Subcutaneous abdominal adipose tissue (tissue), 5 donors: ENCODE data around the gene C2orf80.
"Not testable (repeated sequence)": the region's sequence is repeated elsewhere in the genome, so short reads cannot be mapped to it uniquely, and the experiment has no call there.

Source experiments
- H3K27ac ChIP-seq: one replicate; pipeline ENCODE4 v1.7.0; 2013; ENCODE audit warnings: low read depth, mild to moderate bottlenecking, inconsistent platforms, low read length, moderate library complexity
- H3K27me3 ChIP-seq, 5 donors: one replicate each; pipeline ENCODE4 v1.7.0; 2013; ENCODE audit warnings: low read length in 5 of 5, inconsistent platforms in 1 of 5; ENCODE audit not compliant: control insufficient read depth in 5 of 5, insufficient read depth in 4 of 5
- H3K36me3 ChIP-seq, 5 donors: one replicate each; pipeline ENCODE4 v1.7.0; 2013; ENCODE audit warnings: low read length in 5 of 5; ENCODE audit not compliant: control insufficient read depth in 5 of 5, insufficient read depth in 5 of 5
- H3K4me1 ChIP-seq, 5 donors: one replicate each; pipeline ENCODE4 v1.7.0; 2013; ENCODE audit warnings: low read length in 5 of 5, mild to moderate bottlenecking in 3 of 5, moderate library complexity in 1 of 5; ENCODE audit not compliant: control insufficient read depth in 5 of 5, insufficient read depth in 5 of 5
- H3K4me3 ChIP-seq, 5 donors: one replicate each; pipeline ENCODE4 v1.7.0; 2013; ENCODE audit warnings: low read length in 5 of 5, low read depth in 1 of 5
- H3K9ac ChIP-seq, 5 donors: one replicate each; pipeline ENCODE4 v1.7.0; 2013; ENCODE audit warnings: low read length in 5 of 5, mild to moderate bottlenecking in 4 of 5, moderate library complexity in 3 of 5
- H3K9me3 ChIP-seq, 5 donors: one replicate each; pipeline ENCODE4 v1.7.0; 2013; ENCODE audit warnings: low read length in 5 of 5; ENCODE audit not compliant: control insufficient read depth in 5 of 5
- donor health status: healthy.
- donor health status: healthy.
- donor health status: healthy.
- donor health status: healthy.
- donor health status: healthy.

C2orf80 gene

GRCh38 chr2:208138334-208138733, 51.5 kb downstream of the C2orf80 start:
- H3K27me3 ChIP-seq, H3K36me3 ChIP-seq, H3K9ac ChIP-seq, H3K27ac ChIP-seq, H3K4me3 ChIP-seq, H3K9me3 ChIP-seq, H3K4me1 ChIP-seq: not testable (repeated sequence)

GRCh38 chr2:208136716-208137094, 53.1 kb downstream of the C2orf80 start:
- no peak overlapping the region for H3K4me3 ChIP-seq
- H3K27me3 ChIP-seq = no peaks in the 10 kb centered on the region
- H3K27ac ChIP-seq = no peak overlapping the region
- peaks cover 0 to 3% (median 0%) of the 10 kb centered on the region in 5 donors for H3K9me3 ChIP-seq
- H3K4me1 ChIP-seq = no peaks in the 10 kb centered on the region
- no peak overlapping the region for H3K9ac ChIP-seq
- H3K36me3 ChIP-seq = no peaks in the 10 kb centered on the region

GRCh38 chr2:208135794-208136715, 53.8 kb downstream of the C2orf80 start:
- Histone ChIP-seq H3K4me1 (no peaks in the 10 kb centered on the region), H3K4me3 (no peak overlapping the region), H3K9ac (no peak overlapping the region), H3K36me3 (no peaks in the 10 kb centered on the region), H3K27me3 (no peaks in the 10 kb centered on the region), H3K9me3 (peaks cover 0 to 3% (median 0%) of the 10 kb centered on the region in 5 donors), H3K27ac (no peak overlapping the region)

- H3K4me1 ChIP-seq = no peaks in the 10 kb centered on the region
Observed at GRCh38 chr2:208134928-208135586, 54.8 kb downstream of the C2orf80 start.

GRCh38 chr2:208130712-208131110, 59.1 kb downstream of the C2orf80 start:
- Histone ChIP-seq H3K27me3 (peaks cover 0 to 3% (median 0%) of the 10 kb centered on the region in 5 donors), H3K9ac (no peak overlapping the region), H3K4me1 (no peaks in the 10 kb centered on the region), H3K9me3 (peaks cover 0 to 7% (median 0%) of the 10 kb centered on the region in 5 donors), H3K27ac (no peak overlapping the region), H3K36me3 (no peaks in the 10 kb centered on the region), H3K4me3 (no peak overlapping the region)

More at GRCh38 chr2:208134928-208135586, 54.8 kb downstream of the C2orf80 start:
- Histone ChIP-seq H3K27ac (no peak overlapping the region), H3K9me3 (peaks cover 0 to 3% (median 0%) of the 10 kb centered on the region in 5 donors), H3K4me3 (no peak overlapping the region), H3K9ac (no peak overlapping the region), H3K27me3 (no peaks in the 10 kb centered on the region), H3K36me3 (no peaks in the 10 kb centered on the region)

- H3K27me3 ChIP-seq = peaks cover 0 to 6% (median 0%) of the 10 kb centered on the region in 5 donors
- H3K4me1 ChIP-seq = no peaks in the 10 kb centered on the region
- H3K4me3 ChIP-seq = no peak within 1 kb of the TSS
- no peak within 1 kb of the TSS for H3K9ac ChIP-seq
- peaks cover 0 to 7% (median 0%) of the 10 kb centered on the region in 5 donors for H3K9me3 ChIP-seq
- H3K36me3 ChIP-seq = no peaks in the 10 kb centered on the region
- H3K27ac ChIP-seq = no peak within 1 kb of the TSS
Observed at GRCh38 chr2:208129744-208130711, 59.8 kb downstream of the C2orf80 start, which contains the start of gene CRYGC. Gene CRYGC, minus strand, starts transcription at chr2:208129828. Its CDS starts 36 bp downstream, at chr2:208129792.

GRCh38 chr2:208128136-208128535, 61.7 kb downstream of the C2orf80 start:
- peaks cover 0 to 8% (median 5%) of the 10 kb centered on the region in 5 donors for H3K4me1 ChIP-seq
- H3K9me3 ChIP-seq = peaks cover 0 to 7% (median 0%) of the 10 kb centered on the region in 5 donors
- no peak overlapping the region for H3K9ac ChIP-seq
- H3K27ac ChIP-seq = no peak overlapping the region
- no peaks in the 10 kb centered on the region for H3K36me3 ChIP-seq
- peaks cover 0 to 13% (median 8%) of the 10 kb centered on the region in 5 donors for H3K27me3 ChIP-seq
- H3K4me3 ChIP-seq = no peak overlapping the region

- no peaks in the 10 kb centered on the region for H3K36me3 ChIP-seq
- H3K9me3 ChIP-seq = peaks cover 0 to 7% (median 0%) of the 10 kb centered on the region in 5 donors
- H3K4me1 ChIP-seq = peaks cover 0 to 8% (median 5%) of the 10 kb centered on the region in 5 donors
- H3K4me3 ChIP-seq = no peak overlapping the region
- H3K27me3 ChIP-seq = peaks cover 0 to 13% (median 8%) of the 10 kb centered on the region in 5 donors
- no peak overlapping the region for H3K27ac ChIP-seq
- H3K9ac ChIP-seq = no peak overlapping the region
Observed at GRCh38 chr2:208127090-208127489, 62.7 kb downstream of the C2orf80 start.

- H3K4me3 ChIP-seq = no peak overlapping the region
- H3K9me3 ChIP-seq = peaks cover 0 to 7% (median 0%) of the 10 kb centered on the region in 5 donors
- no peak overlapping the region for H3K27ac ChIP-seq
- H3K9ac ChIP-seq = no peak overlapping the region
- H3K27me3 ChIP-seq = peaks cover 0 to 13% (median 8%) of the 10 kb centered on the region in 5 donors
- no peaks in the 10 kb centered on the region for H3K36me3 ChIP-seq
- peaks cover 0 to 8% (median 5%) of the 10 kb centered on the region in 5 donors for H3K4me1 ChIP-seq
Observed at GRCh38 chr2:208125251-208125650, 64.6 kb downstream of the C2orf80 start.
